GM23338 (cell line): ENCODE data around the gene CTNND2. TPM values are rescaled to one million over a fixed set of nuclear protein-coding genes. Genes with fewer than 3 reads are reported as not detected.

Experiments
- ATAC-seq: fragments of 200-7000 bp; cut with Tn5 transposase; 3 replicates; pipeline ENCODE4 v1.9.1; 2020
- DNase-seq: peaks from one replicate; pipeline ENCODE4 v3.0.0-alpha.2; 2015; ENCODE audit warnings: low spot score
- H2AFZ ChIP-seq: fragments of 200-600 bp; sonication (generic); 2 replicates; pipeline ENCODE4 v1.8.0; 2016; ENCODE audit warnings: antibody characterized with exemption, mild to moderate bottlenecking, moderate library complexity
- H3F3A ChIP-seq: fragments of 200-600 bp; sonication (generic); replicated peaks from 2 replicates; pipeline ENCODE4 v1.8.0; 2017; ENCODE audit warnings: antibody characterized with exemption, mixed run types, low read depth
- H3K27ac ChIP-seq: fragments of 200-600 bp; sonication (generic); 2 replicates; pipeline ENCODE4 v1.6.1; 2016; ENCODE audit warnings: low read depth
- H3K27me3 ChIP-seq: fragments of 200-600 bp; sonication (generic); 2 replicates; pipeline ENCODE4 v1.8.0; 2016; ENCODE audit warnings: mild to moderate bottlenecking, mixed run types, moderate library complexity; ENCODE audit not compliant: insufficient read depth
- H3K36me3 ChIP-seq: fragments of 200-600 bp; sonication (generic); 2 replicates; pipeline ENCODE4 v1.8.0; 2016; ENCODE audit warnings: mild to moderate bottlenecking; ENCODE audit not compliant: insufficient read depth
- H3K4me1 ChIP-seq: fragments of 200-600 bp; sonication (generic); 2 replicates; pipeline ENCODE4 v1.8.0; 2016; ENCODE audit warnings: mild to moderate bottlenecking, moderate library complexity; ENCODE audit not compliant: insufficient read depth
- H3K4me2 ChIP-seq: fragments of 200-600 bp; sonication (generic); 2 replicates; pipeline ENCODE4 v1.7.1; 2017; ENCODE audit warnings: mixed run types
- H3K4me3 ChIP-seq: fragments of 200-600 bp; sonication (generic); 2 replicates; pipeline ENCODE4 v1.6.1; 2016; ENCODE audit warnings: mixed run types
- H3K79me2 ChIP-seq: fragments of 200-600 bp; sonication (generic); replicated peaks from 2 replicates; pipeline ENCODE4 v1.8.0; 2017; ENCODE audit warnings: mild to moderate bottlenecking; ENCODE audit not compliant: insufficient read depth
- H3K9me2 ChIP-seq: fragments of 200-600 bp; sonication (generic); 2 replicates; pipeline ENCODE4 v1.8.0; 2017; ENCODE audit not compliant: insufficient read depth
- H4K20me1 ChIP-seq: fragments of 200-600 bp; sonication (generic); replicated peaks from 2 replicates; pipeline ENCODE4 v1.8.0; 2017; ENCODE audit warnings: mild to moderate bottlenecking; ENCODE audit not compliant: insufficient read depth
- H3K27ac Mint-ChIP-seq: 2 replicates; pipeline ENCODE4 v1.8.0; 2020; ENCODE audit warnings: inconsistent platforms, mild to moderate bottlenecking, moderate library complexity, mixed read lengths
- H3K27me3 Mint-ChIP-seq: 3 replicates; pipeline ENCODE4 v1.8.0; 2022; ENCODE audit warnings: low read depth, mild to moderate bottlenecking, moderate library complexity, mixed read lengths, inconsistent platforms; ENCODE audit not compliant: insufficient read depth, poor library complexity
- H3K36me3 Mint-ChIP-seq: 3 replicates; pipeline ENCODE4 v1.8.0; 2021; ENCODE audit warnings: low read depth, mild to moderate bottlenecking, inconsistent platforms, moderate library complexity, mixed read lengths
- H3K4me1 Mint-ChIP-seq: 3 replicates; pipeline ENCODE4 v1.8.0; 2020; ENCODE audit warnings: mild to moderate bottlenecking, inconsistent platforms, mixed read lengths
- H3K4me3 Mint-ChIP-seq: 3 replicates; pipeline ENCODE4 v1.8.0; 2021; ENCODE audit warnings: moderate library complexity, mild to moderate bottlenecking, inconsistent platforms, mixed read lengths
- H3K9me3 Mint-ChIP-seq: 3 replicates; pipeline ENCODE4 v1.8.0; 2020; ENCODE audit warnings: moderate library complexity, mild to moderate bottlenecking, inconsistent platforms, mixed read lengths
- CREB1 ChIP-seq: fragments of 250-450 bp; sonication (Bioruptor Pico); IDR thresholded peaks from 2 replicates; pipeline ENCODE4 v1.5.0; 2020; ENCODE audit warnings: low read depth, mild to moderate bottlenecking, moderate library complexity
- CTCF ChIP-seq, 2 experiments: fragments of 200-600 bp in 1 of 2; sonication (generic) in 1 of 2; conservative IDR thresholded peaks; 2 replicates each; pipeline versions ENCODE4 v1.5.1 to v1.6.1; 2016 to 2017; ENCODE audit warnings: antibody characterized with exemption in 2 of 2, low read depth in 2 of 2, mild to moderate bottlenecking in 2 of 2, moderate library complexity in 1 of 2
- EZH2 ChIP-seq: fragments of 200-600 bp; sonication (generic); IDR thresholded peaks from one replicate; pipeline ENCODE4 v1.8.0; 2017; ENCODE audit warnings: antibody characterized with exemption, mild to moderate bottlenecking, low read depth; ENCODE audit not compliant: unreplicated experiment
- POLR2AphosphoS5 ChIP-seq: IDR thresholded peaks from 2 replicates; pipeline ENCODE4 v1.6.1; 2016; ENCODE audit warnings: antibody characterized with exemption, low read depth
- REST ChIP-seq: IDR thresholded peaks from one replicate; pipeline ENCODE4 v1.6.1; 2018; ENCODE audit warnings: antibody characterized with exemption; ENCODE audit not compliant: unreplicated experiment
- STAT1 ChIP-seq: IDR thresholded peaks from one replicate; pipeline ENCODE4 v1.6.1; 2016; ENCODE audit warnings: antibody characterized with exemption; ENCODE audit not compliant: unreplicated experiment
- ZNF114 ChIP-seq: fragments of 250-450 bp; sonication (Bioruptor Pico); IDR thresholded peaks from 2 replicates; pipeline ENCODE4 v1.5.0; 2020; ENCODE audit warnings: mild to moderate bottlenecking, moderate library complexity
- ZNF331 ChIP-seq: fragments of 250-450 bp; sonication (Bioruptor Pico); IDR thresholded peaks from 2 replicates; pipeline ENCODE4 v1.5.0; 2020; ENCODE audit warnings: low read depth, mild to moderate bottlenecking, moderate library complexity
- polyA plus RNA-seq: library from polyadenylated mRNA; unstranded; fragments of >200 nt; fragmentation: Nextera tagmentation; extraction: Ambion mirVana; gene quantifications from 2 replicates; pipeline ENCODE4 v1.2.1, GENCODE V29; 2016
- total RNA-seq: library from RNA; depleted of rRNA; stranded (reverse); fragments of >200 nt; shearing (Covaris generic); gene quantifications from 2 replicates; pipeline ENCODE4 v1.2.3, GENCODE V29; 2014
- TF ChIP-seq, protein P1 (sequence below): fragments of 250-450 bp; sonication (Bioruptor Pico); IDR thresholded peaks from 2 replicates; pipeline ENCODE4 v1.5.0; 2020; ENCODE audit warnings: mild to moderate bottlenecking, moderate library complexity
- TF ChIP-seq, protein P2 (sequence below): IDR thresholded peaks from 2 replicates; pipeline ENCODE4 v1.6.1; 2016; ENCODE audit warnings: antibody characterized with exemption

Gene CTNND2
- total and polyA plus RNA-seq, 2 experiments from 2014 or later, result 5.1 to 7.0 TPM

DNA sequence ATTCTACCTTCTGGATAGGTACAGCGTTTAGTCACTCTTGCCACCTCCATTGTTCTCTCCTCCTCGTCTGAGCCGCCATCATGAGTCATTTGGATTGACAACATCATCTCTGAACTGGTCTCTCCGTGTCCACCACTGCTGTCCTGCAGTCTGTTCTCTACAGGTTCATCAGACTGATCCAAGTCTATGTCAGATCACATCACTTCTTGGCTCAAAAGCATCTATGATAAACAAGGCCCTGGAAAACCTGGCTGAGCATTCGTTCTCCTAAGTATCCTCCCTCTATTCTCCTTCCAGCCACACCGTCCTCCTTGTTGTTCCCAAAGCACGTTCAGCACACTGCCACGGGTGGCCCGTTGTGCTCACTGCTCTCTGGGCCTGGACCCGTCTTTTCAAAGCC, 50.5 kb downstream of the CTNND2 start (continued):
- TF ChIP-seq, protein P1, sequence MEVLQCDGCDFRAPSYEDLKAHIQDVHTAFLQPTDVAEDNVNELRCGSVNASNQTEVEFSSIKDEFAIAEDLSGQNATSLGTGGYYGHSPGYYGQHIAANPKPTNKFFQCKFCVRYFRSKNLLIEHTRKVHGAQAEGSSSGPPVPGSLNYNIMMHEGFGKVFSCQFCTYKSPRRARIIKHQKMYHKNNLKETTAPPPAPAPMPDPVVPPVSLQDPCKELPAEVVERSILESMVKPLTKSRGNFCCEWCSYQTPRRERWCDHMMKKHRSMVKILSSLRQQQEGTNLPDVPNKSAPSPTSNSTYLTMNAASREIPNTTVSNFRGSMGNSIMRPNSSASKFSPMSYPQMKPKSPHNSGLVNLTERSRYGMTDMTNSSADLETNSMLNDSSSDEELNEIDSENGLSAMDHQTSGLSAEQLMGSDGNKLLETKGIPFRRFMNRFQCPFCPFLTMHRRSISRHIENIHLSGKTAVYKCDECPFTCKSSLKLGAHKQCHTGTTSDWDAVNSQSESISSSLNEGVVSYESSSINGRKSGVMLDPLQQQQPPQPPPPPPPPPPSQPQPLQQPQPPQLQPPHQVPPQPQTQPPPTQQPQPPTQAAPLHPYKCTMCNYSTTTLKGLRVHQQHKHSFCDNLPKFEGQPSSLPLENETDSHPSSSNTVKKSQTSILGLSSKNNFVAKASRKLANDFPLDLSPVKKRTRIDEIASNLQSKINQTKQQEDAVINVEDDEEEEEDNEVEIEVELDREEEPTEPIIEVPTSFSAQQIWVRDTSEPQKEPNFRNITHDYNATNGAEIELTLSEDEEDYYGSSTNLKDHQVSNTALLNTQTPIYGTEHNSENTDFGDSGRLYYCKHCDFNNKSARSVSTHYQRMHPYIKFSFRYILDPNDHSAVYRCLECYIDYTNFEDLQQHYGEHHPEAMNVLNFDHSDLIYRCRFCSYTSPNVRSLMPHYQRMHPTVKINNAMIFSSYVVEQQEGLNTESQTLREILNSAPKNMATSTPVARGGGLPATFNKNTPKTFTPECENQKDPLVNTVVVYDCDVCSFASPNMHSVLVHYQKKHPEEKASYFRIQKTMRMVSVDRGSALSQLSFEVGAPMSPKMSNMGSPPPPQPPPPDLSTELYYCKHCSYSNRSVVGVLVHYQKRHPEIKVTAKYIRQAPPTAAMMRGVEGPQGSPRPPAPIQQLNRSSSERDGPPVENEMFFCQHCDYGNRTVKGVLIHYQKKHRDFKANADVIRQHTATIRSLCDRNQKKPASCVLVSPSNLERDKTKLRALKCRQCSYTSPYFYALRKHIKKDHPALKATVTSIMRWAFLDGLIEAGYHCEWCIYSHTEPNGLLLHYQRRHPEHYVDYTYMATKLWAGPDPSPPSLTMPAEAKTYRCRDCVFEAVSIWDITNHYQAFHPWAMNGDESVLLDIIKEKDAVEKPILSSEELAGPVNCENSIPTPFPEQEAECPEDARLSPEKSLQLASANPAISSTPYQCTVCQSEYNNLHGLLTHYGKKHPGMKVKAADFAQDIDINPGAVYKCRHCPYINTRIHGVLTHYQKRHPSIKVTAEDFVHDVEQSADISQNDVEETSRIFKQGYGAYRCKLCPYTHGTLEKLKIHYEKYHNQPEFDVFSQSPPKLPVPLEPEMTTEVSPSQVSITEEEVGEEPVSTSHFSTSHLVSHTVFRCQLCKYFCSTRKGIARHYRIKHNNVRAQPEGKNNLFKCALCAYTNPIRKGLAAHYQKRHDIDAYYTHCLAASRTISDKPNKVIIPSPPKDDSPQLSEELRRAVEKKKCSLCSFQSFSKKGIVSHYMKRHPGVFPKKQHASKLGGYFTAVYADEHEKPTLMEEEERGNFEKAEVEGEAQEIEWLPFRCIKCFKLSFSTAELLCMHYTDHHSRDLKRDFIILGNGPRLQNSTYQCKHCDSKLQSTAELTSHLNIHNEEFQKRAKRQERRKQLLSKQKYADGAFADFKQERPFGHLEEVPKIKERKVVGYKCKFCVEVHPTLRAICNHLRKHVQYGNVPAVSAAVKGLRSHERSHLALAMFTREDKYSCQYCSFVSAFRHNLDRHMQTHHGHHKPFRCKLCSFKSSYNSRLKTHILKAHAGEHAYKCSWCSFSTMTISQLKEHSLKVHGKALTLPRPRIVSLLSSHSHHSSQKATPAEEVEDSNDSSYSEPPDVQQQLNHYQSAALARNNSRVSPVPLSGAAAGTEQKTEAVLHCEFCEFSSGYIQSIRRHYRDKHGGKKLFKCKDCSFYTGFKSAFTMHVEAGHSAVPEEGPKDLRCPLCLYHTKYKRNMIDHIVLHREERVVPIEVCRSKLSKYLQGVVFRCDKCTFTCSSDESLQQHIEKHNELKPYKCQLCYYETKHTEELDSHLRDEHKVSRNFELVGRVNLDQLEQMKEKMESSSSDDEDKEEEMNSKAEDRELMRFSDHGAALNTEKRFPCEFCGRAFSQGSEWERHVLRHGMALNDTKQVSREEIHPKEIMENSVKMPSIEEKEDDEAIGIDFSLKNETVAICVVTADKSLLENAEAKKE (CRISPR knock-in tag), result no peak
- TF ChIP-seq CREB1 (no peak), CTCF (conservative IDR thresholded peaks at IDR 0.05; ENCODE audit: low read depth in 2 of 2) (no peak), ZNF331 (CRISPR knock-in tag) (no peak)

GRCh38 chr5:11853140-11853539, 51.1 kb downstream of the CTNND2 start:
- no peak for DNase-seq
- no peaks in the 10 kb centered on the region for H3K36me3 Mint-ChIP-seq
- TF ChIP-seq CREB1 (no peak), REST (no peak), ZNF114 (no peak), POLR2AphosphoS5 (no peak), CTCF (conservative IDR thresholded peaks at IDR 0.05; ENCODE audit: low read depth in 2 of 2) (no peak), STAT1 (no peak), EZH2 (no peak)
- TF ChIP-seq, protein P2, sequence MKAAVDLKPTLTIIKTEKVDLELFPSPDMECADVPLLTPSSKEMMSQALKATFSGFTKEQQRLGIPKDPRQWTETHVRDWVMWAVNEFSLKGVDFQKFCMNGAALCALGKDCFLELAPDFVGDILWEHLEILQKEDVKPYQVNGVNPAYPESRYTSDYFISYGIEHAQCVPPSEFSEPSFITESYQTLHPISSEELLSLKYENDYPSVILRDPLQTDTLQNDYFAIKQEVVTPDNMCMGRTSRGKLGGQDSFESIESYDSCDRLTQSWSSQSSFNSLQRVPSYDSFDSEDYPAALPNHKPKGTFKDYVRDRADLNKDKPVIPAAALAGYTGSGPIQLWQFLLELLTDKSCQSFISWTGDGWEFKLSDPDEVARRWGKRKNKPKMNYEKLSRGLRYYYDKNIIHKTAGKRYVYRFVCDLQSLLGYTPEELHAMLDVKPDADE, result no peak

More at GRCh38 chr5:11853140-11853539, 51.1 kb downstream of the CTNND2 start:
- H3K4me3 Mint-ChIP-seq, result no peak overlapping the region
- H3K27ac ChIP-seq, result no peak overlapping the region
- H3K9me3 Mint-ChIP-seq, result no peaks in the 10 kb centered on the region
- H3K4me2 ChIP-seq, result no peak overlapping the region
- H3K4me1 ChIP-seq, result peaks cover 9% of the 10 kb centered on the region
- no peaks in the 10 kb centered on the region for H3K79me2 ChIP-seq
- no peaks in the 10 kb centered on the region for H3K27me3 ChIP-seq
- no peaks in the 10 kb centered on the region for H3K36me3 ChIP-seq
- no peak overlapping the region for H2AFZ ChIP-seq
- peaks cover 7% of the 10 kb centered on the region; the same call in 2 of the 3 replicates for H3K4me1 Mint-ChIP-seq
- H3K9me2 ChIP-seq, result peaks cover 5% of the 10 kb centered on the region
- no peaks in the 10 kb centered on the region for H3K27me3 Mint-ChIP-seq
- no peak for ATAC-seq
- no peak overlapping the region for H3K4me3 ChIP-seq
- no peaks in the 10 kb centered on the region for H3F3A ChIP-seq
- peaks cover 3% of the 10 kb centered on the region; the same call in 1 of the 2 replicates for H4K20me1 ChIP-seq
- H3K27ac Mint-ChIP-seq, result no peak overlapping the region
